Parathyroid adenoma (tissue), 2 donors: Measurements from ENCODE around the gene WWOX.

Source experiments
- H2AFZ ChIP-seq: fragments of 300-600 bp; sonication (generic); one replicate; pipeline ENCODE4 v1.7.0; 2017; ENCODE audit warnings: antibody characterized with exemption, mild to moderate bottlenecking
- H3K27ac ChIP-seq: fragments of 300-600 bp; sonication (generic); one replicate; pipeline ENCODE4 v1.7.0; 2017
- H3K27me3 ChIP-seq: fragments of 300-600 bp; sonication (generic); one replicate; pipeline ENCODE4 v1.7.0; 2017; ENCODE audit warnings: low read length; ENCODE audit not compliant: control insufficient read depth, insufficient read depth
- H3K36me3 ChIP-seq: fragments of 300-600 bp; sonication (generic); one replicate; pipeline ENCODE4 v1.7.0; 2017; ENCODE audit warnings: low read length; ENCODE audit not compliant: control insufficient read depth, insufficient read depth
- H3K4me1 ChIP-seq: fragments of 300-600 bp; sonication (generic); one replicate; pipeline ENCODE4 v1.7.0; 2017; ENCODE audit warnings: control low read depth
- H3K4me2 ChIP-seq: fragments of 300-600 bp; sonication (generic); one replicate; pipeline ENCODE4 v1.7.0; 2017; ENCODE audit warnings: low read length
- H3K4me3 ChIP-seq: fragments of 300-600 bp; sonication (generic); one replicate; pipeline ENCODE4 v1.7.0; 2017; ENCODE audit warnings: low read depth, low read length
- H3K79me2 ChIP-seq: fragments of 300-600 bp; sonication (generic); one replicate; pipeline ENCODE4 v1.7.0; 2017; ENCODE audit warnings: control low read depth
- H3K9ac ChIP-seq: fragments of 300-600 bp; sonication (generic); one replicate; pipeline ENCODE4 v1.7.0; 2017; ENCODE audit warnings: mild to moderate bottlenecking
- H3K9me3 ChIP-seq: fragments of 300-600 bp; sonication (generic); one replicate; pipeline ENCODE4 v1.7.0; 2017; ENCODE audit warnings: low read length; ENCODE audit not compliant: control insufficient read depth
- CTCF ChIP-seq: fragments of 300-600 bp; sonication (generic); IDR thresholded peaks from one replicate; pipeline ENCODE4 v1.7.0; 2017; ENCODE audit warnings: antibody characterized with exemption, mild to moderate bottlenecking
- donor health status: primary hyperparathyroidism.

Gene WWOX

GRCh38 chr16:79081297-79082066 lies 982.0 kb downstream of the WWOX start:
- Histone ChIP-seq H3K9me3 (no peaks in the 10 kb centered on the region), H3K27ac (no peak overlapping the region), H3K36me3 (no peaks in the 10 kb centered on the region), H3K4me2 (no peak overlapping the region), H3K4me1 (no peaks in the 10 kb centered on the region), H3K27me3 (no peaks in the 10 kb centered on the region), H2AFZ (no peak overlapping the region), H3K79me2 (no peaks in the 10 kb centered on the region), H3K9ac (no peak overlapping the region), H3K4me3 (no peak overlapping the region)
- TF ChIP-seq CTCF = no peak

- no peak overlapping the region for H3K4me2 ChIP-seq
- no peak overlapping the region for H3K4me3 ChIP-seq
- no peaks in the 10 kb centered on the region for H3K27me3 ChIP-seq
- no peaks in the 10 kb centered on the region for H3K4me1 ChIP-seq
- H3K9ac ChIP-seq = no peak overlapping the region
- H3K27ac ChIP-seq = no peak overlapping the region
- no peaks in the 10 kb centered on the region for H3K36me3 ChIP-seq
- H2AFZ ChIP-seq = no peak overlapping the region
- no peaks in the 10 kb centered on the region for H3K9me3 ChIP-seq
- H3K79me2 ChIP-seq = no peaks in the 10 kb centered on the region
- no peak for TF ChIP-seq CTCF
Observed at GRCh38 chr16:79082970-79083369, 983.5 kb downstream of the WWOX start.

- Histone ChIP-seq H3K36me3 (no peaks in the 10 kb centered on the region), H3K27ac (no peak overlapping the region), H3K4me1 (no peaks in the 10 kb centered on the region), H2AFZ (no peak overlapping the region), H3K27me3 (no peaks in the 10 kb centered on the region), H3K79me2 (no peaks in the 10 kb centered on the region), H3K4me3 (no peak overlapping the region), H3K9ac (no peak overlapping the region), H3K9me3 (no peaks in the 10 kb centered on the region), H3K4me2 (no peak overlapping the region)
- no peak for TF ChIP-seq CTCF
Observed at GRCh38 chr16:79083508-79084299, 984.2 kb downstream of the WWOX start.

- Histone ChIP-seq H3K79me2 (no peaks in the 10 kb centered on the region), H3K4me1 (no peaks in the 10 kb centered on the region), H3K27me3 (no peaks in the 10 kb centered on the region), H3K4me2 (no peak overlapping the region), H3K9ac (no peak overlapping the region), H3K27ac (no peak overlapping the region), H3K36me3 (no peaks in the 10 kb centered on the region), H3K4me3 (no peak overlapping the region), H2AFZ (no peak overlapping the region), H3K9me3 (no peaks in the 10 kb centered on the region)
- no peak for TF ChIP-seq CTCF
Observed at GRCh38 chr16:79088971-79089370, 989.5 kb downstream of the WWOX start.
